Measurements from ENCODE around the gene ANKS1B.

Gene ANKS1B

DNA sequence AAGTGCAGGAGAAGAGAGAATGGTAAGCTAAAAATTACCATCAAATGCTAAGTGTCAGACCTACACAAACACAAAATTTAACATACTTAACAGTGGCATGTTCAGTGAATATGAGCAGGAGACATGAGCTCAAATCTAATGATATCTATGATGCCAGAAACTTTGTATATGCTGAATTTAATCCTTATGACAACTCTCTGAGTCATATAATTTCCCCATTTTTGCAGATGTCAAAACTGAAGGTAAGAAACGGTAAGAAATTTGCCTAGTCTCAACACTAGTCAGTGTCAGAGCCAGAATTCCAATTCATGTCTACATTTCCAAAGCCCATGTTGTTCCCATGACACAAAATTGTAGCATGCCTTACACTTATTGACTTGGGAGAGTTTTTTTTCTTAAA is 963.9 kb downstream of the ANKS1B start:
- Histone ChIP-seq H3K27ac (ENCODE audit: extremely low read depth, low read depth, low read length) (no peak overlapping the region), H3K9me3 (ENCODE audit: control insufficient read depth, insufficient read depth, low read depth, low read length) (no peaks in the 10 kb centered on the region), H3K36me3 (ENCODE audit: control insufficient read depth in 2 of 2, insufficient read depth in 1 of 2, low read length in 2 of 2) (no peaks in the 10 kb centered on the region), H3K4me3 (ENCODE audit: low read depth, low read length) (no peak overlapping the region), H3K4me1 (ENCODE audit: control insufficient read depth, insufficient read depth, low read length) (no peaks in the 10 kb centered on the region)
- ChIA-PET POLR2A (no interaction called here), CTCF (interaction anchor here (0.8 kb wide), 1 partner anchor 9 kb away, joined by 3 read pairs; no protein-coding TSS in a partner anchor)
- no peak for TF ChIP-seq MYNN (tag by site-specific recombination; IDR thresholded peaks at IDR 0.05; ENCODE audit: borderline replicate concordance)
- TF ChIP-seq, protein P1, sequence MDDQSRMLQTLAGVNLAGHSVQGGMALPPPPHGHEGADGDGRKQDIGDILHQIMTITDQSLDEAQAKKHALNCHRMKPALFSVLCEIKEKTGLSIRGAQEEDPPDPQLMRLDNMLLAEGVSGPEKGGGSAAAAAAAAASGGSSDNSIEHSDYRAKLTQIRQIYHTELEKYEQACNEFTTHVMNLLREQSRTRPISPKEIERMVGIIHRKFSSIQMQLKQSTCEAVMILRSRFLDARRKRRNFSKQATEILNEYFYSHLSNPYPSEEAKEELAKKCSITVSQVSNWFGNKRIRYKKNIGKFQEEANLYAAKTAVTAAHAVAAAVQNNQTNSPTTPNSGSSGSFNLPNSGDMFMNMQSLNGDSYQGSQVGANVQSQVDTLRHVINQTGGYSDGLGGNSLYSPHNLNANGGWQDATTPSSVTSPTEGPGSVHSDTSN (CRISPR knock-in tag; IDR thresholded peaks at IDR 0.05), result no peak
- TF ChIP-seq ZNF175 (tag by site-specific recombination; IDR thresholded peaks at IDR 0.05), result no peak
- TF ChIP-seq, protein P2, sequence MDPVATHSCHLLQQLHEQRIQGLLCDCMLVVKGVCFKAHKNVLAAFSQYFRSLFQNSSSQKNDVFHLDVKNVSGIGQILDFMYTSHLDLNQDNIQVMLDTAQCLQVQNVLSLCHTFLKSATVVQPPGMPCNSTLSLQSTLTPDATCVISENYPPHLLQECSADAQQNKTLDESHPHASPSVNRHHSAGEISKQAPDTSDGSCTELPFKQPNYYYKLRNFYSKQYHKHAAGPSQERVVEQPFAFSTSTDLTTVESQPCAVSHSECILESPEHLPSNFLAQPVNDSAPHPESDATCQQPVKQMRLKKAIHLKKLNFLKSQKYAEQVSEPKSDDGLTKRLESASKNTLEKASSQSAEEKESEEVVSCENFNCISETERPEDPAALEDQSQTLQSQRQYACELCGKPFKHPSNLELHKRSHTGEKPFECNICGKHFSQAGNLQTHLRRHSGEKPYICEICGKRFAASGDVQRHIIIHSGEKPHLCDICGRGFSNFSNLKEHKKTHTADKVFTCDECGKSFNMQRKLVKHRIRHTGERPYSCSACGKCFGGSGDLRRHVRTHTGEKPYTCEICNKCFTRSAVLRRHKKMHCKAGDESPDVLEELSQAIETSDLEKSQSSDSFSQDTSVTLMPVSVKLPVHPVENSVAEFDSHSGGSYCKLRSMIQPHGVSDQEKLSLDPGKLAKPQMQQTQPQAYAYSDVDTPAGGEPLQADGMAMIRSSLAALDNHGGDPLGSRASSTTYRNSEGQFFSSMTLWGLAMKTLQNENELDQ (tag by site-specific recombination; IDR thresholded peaks at IDR 0.05; ENCODE audit: low read depth), result no peak
- TF ChIP-seq ZNF37A (tag by site-specific recombination; IDR thresholded peaks at IDR 0.05), result no peak
- no peak for TF ChIP-seq ZNF354C (tag by site-specific recombination; IDR thresholded peaks at IDR 0.05; ENCODE audit: borderline replicate concordance, low read depth)
- TF ChIP-seq, protein P3, sequence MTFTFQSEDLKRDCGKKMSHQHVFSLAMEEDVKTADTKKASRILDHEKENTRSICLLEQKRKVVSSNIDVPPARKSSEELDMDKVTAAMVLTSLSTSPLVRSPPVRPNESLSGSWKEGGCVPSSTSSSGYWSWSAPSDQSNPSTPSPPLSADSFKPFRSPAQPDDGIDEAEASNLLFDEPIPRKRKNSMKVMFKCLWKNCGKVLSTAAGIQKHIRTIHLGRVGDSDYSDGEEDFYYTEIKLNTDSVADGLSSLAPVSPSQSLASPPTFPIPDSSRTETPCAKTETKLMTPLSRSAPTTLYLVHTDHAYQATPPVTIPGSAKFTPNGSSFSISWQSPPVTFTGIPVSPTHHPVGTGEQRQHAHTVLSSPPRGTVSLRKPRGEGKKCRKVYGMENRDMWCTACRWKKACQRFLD (tag by site-specific recombination; IDR thresholded peaks at IDR 0.05), result no peak
- TF ChIP-seq HOXC10 (CRISPR knock-in tag; IDR thresholded peaks at IDR 0.05), result no peak
- TF ChIP-seq ZNF555 (tag by site-specific recombination; conservative IDR thresholded peaks at IDR 0.05), result no peak
- no peak for TF ChIP-seq ZNF843 (tag by site-specific recombination; IDR thresholded peaks at IDR 0.05)
- TF ChIP-seq ZNF223 (tag by site-specific recombination; IDR thresholded peaks at IDR 0.05), result no peak
- TF ChIP-seq ZNF654 (tag by site-specific recombination; IDR thresholded peaks at IDR 0.05; ENCODE audit: low read depth), result no peak

DNA sequence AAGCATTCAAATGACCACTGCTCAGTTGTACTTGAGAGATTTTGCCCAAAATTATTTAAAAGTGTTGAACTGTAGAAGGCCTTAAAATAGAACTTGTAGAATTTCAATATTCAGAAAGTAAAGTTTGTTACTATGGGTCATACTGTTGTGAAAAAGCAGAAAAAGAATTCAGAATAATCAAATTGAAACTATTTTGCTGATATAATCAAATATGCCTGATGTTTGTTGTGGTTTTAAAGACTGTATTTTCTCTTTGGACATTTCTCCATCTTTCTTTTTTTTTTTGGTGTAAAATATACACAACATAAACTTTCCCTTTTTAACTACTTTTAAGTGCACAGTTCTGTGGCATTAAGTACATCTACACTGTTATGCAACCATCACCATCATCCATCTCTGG is 964.9 kb downstream of the ANKS1B start:
- TF ChIP-seq, protein P4, sequence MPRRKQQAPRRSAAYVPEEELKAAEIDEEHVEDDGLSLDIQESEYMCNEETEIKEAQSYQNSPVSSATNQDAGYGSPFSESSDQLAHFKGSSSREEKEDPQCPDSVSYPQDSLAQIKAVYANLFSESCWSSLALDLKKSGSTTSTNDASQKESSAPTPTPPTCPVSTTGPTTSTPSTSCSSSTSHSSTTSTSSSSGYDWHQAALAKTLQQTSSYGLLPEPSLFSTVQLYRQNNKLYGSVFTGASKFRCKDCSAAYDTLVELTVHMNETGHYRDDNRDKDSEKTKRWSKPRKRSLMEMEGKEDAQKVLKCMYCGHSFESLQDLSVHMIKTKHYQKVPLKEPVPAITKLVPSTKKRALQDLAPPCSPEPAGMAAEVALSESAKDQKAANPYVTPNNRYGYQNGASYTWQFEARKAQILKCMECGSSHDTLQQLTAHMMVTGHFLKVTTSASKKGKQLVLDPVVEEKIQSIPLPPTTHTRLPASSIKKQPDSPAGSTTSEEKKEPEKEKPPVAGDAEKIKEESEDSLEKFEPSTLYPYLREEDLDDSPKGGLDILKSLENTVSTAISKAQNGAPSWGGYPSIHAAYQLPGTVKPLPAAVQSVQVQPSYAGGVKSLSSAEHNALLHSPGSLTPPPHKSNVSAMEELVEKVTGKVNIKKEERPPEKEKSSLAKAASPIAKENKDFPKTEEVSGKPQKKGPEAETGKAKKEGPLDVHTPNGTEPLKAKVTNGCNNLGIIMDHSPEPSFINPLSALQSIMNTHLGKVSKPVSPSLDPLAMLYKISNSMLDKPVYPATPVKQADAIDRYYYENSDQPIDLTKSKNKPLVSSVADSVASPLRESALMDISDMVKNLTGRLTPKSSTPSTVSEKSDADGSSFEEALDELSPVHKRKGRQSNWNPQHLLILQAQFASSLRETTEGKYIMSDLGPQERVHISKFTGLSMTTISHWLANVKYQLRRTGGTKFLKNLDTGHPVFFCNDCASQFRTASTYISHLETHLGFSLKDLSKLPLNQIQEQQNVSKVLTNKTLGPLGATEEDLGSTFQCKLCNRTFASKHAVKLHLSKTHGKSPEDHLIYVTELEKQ (tag by site-specific recombination; IDR thresholded peaks at IDR 0.05; ENCODE audit: borderline replicate concordance), result no peak
- Histone ChIP-seq H3K36me3 (ENCODE audit: control insufficient read depth in 2 of 2, insufficient read depth in 1 of 2, low read length in 2 of 2) (no peaks in the 10 kb centered on the region), H3K4me3 (ENCODE audit: low read depth, low read length) (no peak overlapping the region), H3K4me1 (ENCODE audit: control insufficient read depth, insufficient read depth, low read length) (no peaks in the 10 kb centered on the region), H3K27ac (ENCODE audit: extremely low read depth, low read depth, low read length) (no peak overlapping the region), H3K9me3 (ENCODE audit: control insufficient read depth, insufficient read depth, low read depth, low read length) (no peaks in the 10 kb centered on the region)
- CTCF ChIA-PET, result interaction anchor here (0.5 kb wide), 1 partner anchor 673 kb away, joined by 4 read pairs; no protein-coding TSS in a partner anchor
- POLR2A ChIA-PET, result no interaction called here

DNA sequence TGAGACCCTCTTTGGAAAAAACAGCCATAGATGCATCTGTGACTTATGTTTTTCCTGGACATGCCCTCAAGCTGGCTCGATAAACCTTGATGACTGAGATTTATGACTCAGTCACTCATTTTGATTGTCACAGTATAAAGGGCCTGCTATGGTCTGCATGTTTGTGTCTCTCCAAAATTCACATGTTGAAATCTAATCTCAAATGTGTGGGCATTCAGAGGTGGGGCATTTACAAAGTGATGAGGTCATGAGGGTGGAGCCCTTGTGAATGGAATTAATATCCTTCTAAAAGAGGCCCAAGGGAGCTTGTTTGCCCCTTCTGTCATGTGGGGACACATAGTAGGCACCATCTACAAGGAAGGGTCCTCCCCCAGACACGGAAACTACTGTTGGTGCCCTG is 966.8 kb downstream of the ANKS1B start:
- Histone ChIP-seq H3K9me3 (ENCODE audit: control insufficient read depth, insufficient read depth, low read depth, low read length) (no peaks in the 10 kb centered on the region), H3K27ac (ENCODE audit: extremely low read depth, low read depth, low read length) (no peak overlapping the region), H3K36me3 (ENCODE audit: control insufficient read depth in 2 of 2, insufficient read depth in 1 of 2, low read length in 2 of 2) (no peaks in the 10 kb centered on the region), H3K4me3 (ENCODE audit: low read depth, low read length) (no peak overlapping the region), H3K4me1 (ENCODE audit: control insufficient read depth, insufficient read depth, low read length) (no peaks in the 10 kb centered on the region)
- no peak for TF ChIP-seq ZNF600 (tag by site-specific recombination; IDR thresholded peaks at IDR 0.05)
- ChIA-PET POLR2A (no interaction called here), CTCF (no interaction called here)

Measured in HEK293 (cell line).